ENCODE measurements around the gene BCKDK.

GRCh38 chr16:31061126-31061812, 46.9 kb upstream of the BCKDK start:
- TF ChIP-seq, protein P1, sequence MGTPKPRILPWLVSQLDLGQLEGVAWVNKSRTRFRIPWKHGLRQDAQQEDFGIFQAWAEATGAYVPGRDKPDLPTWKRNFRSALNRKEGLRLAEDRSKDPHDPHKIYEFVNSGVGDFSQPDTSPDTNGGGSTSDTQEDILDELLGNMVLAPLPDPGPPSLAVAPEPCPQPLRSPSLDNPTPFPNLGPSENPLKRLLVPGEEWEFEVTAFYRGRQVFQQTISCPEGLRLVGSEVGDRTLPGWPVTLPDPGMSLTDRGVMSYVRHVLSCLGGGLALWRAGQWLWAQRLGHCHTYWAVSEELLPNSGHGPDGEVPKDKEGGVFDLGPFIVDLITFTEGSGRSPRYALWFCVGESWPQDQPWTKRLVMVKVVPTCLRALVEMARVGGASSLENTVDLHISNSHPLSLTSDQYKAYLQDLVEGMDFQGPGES (IDR thresholded peaks at IDR 0.05; ENCODE audit: low read depth, low read length) = no peak
- TF ChIP-seq, protein P2, sequence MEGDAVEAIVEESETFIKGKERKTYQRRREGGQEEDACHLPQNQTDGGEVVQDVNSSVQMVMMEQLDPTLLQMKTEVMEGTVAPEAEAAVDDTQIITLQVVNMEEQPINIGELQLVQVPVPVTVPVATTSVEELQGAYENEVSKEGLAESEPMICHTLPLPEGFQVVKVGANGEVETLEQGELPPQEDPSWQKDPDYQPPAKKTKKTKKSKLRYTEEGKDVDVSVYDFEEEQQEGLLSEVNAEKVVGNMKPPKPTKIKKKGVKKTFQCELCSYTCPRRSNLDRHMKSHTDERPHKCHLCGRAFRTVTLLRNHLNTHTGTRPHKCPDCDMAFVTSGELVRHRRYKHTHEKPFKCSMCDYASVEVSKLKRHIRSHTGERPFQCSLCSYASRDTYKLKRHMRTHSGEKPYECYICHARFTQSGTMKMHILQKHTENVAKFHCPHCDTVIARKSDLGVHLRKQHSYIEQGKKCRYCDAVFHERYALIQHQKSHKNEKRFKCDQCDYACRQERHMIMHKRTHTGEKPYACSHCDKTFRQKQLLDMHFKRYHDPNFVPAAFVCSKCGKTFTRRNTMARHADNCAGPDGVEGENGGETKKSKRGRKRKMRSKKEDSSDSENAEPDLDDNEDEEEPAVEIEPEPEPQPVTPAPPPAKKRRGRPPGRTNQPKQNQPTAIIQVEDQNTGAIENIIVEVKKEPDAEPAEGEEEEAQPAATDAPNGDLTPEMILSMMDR (IDR thresholded peaks at IDR 0.05) = no peak
- no peak for TF ChIP-seq RXRA (IDR thresholded peaks at IDR 0.05; ENCODE audit: borderline replicate concordance, low read depth)
- no peak for TF ChIP-seq EZH2phosphoT487 (IDR thresholded peaks at IDR 0.05; ENCODE audit: borderline replicate concordance, low read depth)
- TF ChIP-seq, protein P3, sequence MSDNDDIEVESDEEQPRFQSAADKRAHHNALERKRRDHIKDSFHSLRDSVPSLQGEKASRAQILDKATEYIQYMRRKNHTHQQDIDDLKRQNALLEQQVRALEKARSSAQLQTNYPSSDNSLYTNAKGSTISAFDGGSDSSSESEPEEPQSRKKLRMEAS (IDR thresholded peaks at IDR 0.05; ENCODE audit: low read depth) = no peak
- no peak for TF ChIP-seq USF2 (IDR thresholded peaks at IDR 0.05; ENCODE audit: borderline replicate concordance, low read depth, low read length)
- TF ChIP-seq RCOR1 (IDR thresholded peaks at IDR 0.05; ENCODE audit: low read length) = no peak
- TF ChIP-seq REST (IDR thresholded peaks at IDR 0.05; ENCODE audit: low read depth, low read length) = no peak
- TF ChIP-seq MXI1 (IDR thresholded peaks at IDR 0.05; ENCODE audit: low read depth, low read length) = no peak
- TF ChIP-seq, protein P4, sequence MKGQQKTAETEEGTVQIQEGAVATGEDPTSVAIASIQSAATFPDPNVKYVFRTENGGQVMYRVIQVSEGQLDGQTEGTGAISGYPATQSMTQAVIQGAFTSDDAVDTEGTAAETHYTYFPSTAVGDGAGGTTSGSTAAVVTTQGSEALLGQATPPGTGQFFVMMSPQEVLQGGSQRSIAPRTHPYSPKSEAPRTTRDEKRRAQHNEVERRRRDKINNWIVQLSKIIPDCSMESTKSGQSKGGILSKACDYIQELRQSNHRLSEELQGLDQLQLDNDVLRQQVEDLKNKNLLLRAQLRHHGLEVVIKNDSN (IDR thresholded peaks at IDR 0.05; ENCODE audit: borderline replicate concordance, low read depth) = no peak
- TF ChIP-seq YY1 (IDR thresholded peaks at IDR 0.05; ENCODE audit: low read depth) = no peak
- no peak for TF ChIP-seq FOXM1 (IDR thresholded peaks at IDR 0.05; ENCODE audit: low read depth)
